GM12891 (cell line): ENCODE results near the gene SLC16A11.

Experiments
- DNase-seq: peaks from one replicate; pipeline ENCODE4 v3.0.0; 2011; ENCODE audit warnings: low spot score; ENCODE audit not compliant: insufficient read length
- FAIRE-seq: peaks from 2 replicates; lab custom pipeline; 2011; peaks lifted over from hg19 to GRCh38; lab: Jason Lieb, UNC
- PAX5 ChIP-seq: IDR thresholded peaks from 2 replicates; pipeline ENCODE4 v1.6.1; 2011; ENCODE audit warnings: low read length, moderate library complexity, mild to moderate bottlenecking; ENCODE audit not compliant: insufficient read depth, severe bottlenecking
- POLR2A ChIP-seq: IDR thresholded peaks from 2 replicates; pipeline ENCODE4 v1.6.1; 2011; ENCODE audit warnings: low read depth, low read length, control low read depth
- POLR2AphosphoS5 ChIP-seq: IDR thresholded peaks from 2 replicates; pipeline ENCODE4 v1.6.1; 2011; ENCODE audit warnings: low read depth, low read length, control low read depth
- POU2F2 ChIP-seq: IDR thresholded peaks from 2 replicates; pipeline ENCODE4 v1.6.1; 2011; ENCODE audit warnings: low read depth, mild to moderate bottlenecking, control low read depth, low read length, moderate library complexity
- SPI1 ChIP-seq: IDR thresholded peaks from 2 replicates; pipeline ENCODE4 v1.6.1; 2011; ENCODE audit warnings: low read depth, low read length, control low read depth
- TAF1 ChIP-seq: IDR thresholded peaks from 2 replicates; pipeline ENCODE4 v1.6.1; 2011; ENCODE audit warnings: low read depth, low read length, control low read depth

Gene SLC16A11

GRCh38 chr17:7019367-7019766 lies 24.5 kb downstream of the SLC16A11 start:
- DNase-seq (no peak), FAIRE-seq (no peak)
- no peak for TF ChIP-seq SPI1

- no peak for FAIRE-seq
- TF ChIP-seq PAX5 (no peak), SPI1 (no peak), POU2F2 (no peak), TAF1 (no peak), POLR2AphosphoS5 (no peak), POLR2A (no peak)
- DNase-seq, result no peak
Measured at GRCh38 chr17:7018331-7018964, 25.4 kb downstream of the SLC16A11 start.

GRCh38 chr17:7017827-7018200 lies 26.1 kb downstream of the SLC16A11 start:
- TF ChIP-seq SPI1, result no peak
- FAIRE-seq (peak; percentile 59), DNase-seq (no peak)

- TF ChIP-seq POLR2A (no peak), POLR2AphosphoS5 (no peak), PAX5 (no peak), POU2F2 (no peak), TAF1 (no peak), SPI1 (no peak)
- no peak for FAIRE-seq
- DNase-seq, result no peak
Measured at GRCh38 chr17:7016886-7017826, 26.7 kb downstream of the SLC16A11 start.

GRCh38 chr17:7016418-7016817 lies 27.5 kb downstream of the SLC16A11 start:
- DNase-seq, result no peak
- no peak for TF ChIP-seq SPI1
- TF ChIP-seq TAF1, result no peak
- TF ChIP-seq POLR2A, result no peak
- TF ChIP-seq POU2F2, result no peak
- no peak for TF ChIP-seq PAX5
- TF ChIP-seq POLR2AphosphoS5, result no peak
- no peak for FAIRE-seq

- DNase-seq (no peak), FAIRE-seq (peak; percentile 87)
- peak; percentile 62; the same call in 1 of the 2 replicates for TF ChIP-seq TAF1
- no peak; the same call in none of the 2 replicates for TF ChIP-seq POU2F2
- TF ChIP-seq SPI1, result no peak
- TF ChIP-seq PAX5, result no peak
- TF ChIP-seq POLR2A, result peak; percentile 91
- peak; percentile 89 for TF ChIP-seq POLR2AphosphoS5
Measured at GRCh38 chr17:7014995-7015958, 28.6 kb downstream of the SLC16A11 start.

GRCh38 chr17:7014261-7014994 lies 29.5 kb downstream of the SLC16A11 start:
- FAIRE-seq (peak; percentile 97), DNase-seq (peak; percentile 93)
- no peak for TF ChIP-seq PAX5
- peak; percentile 67 for TF ChIP-seq POU2F2
- TF ChIP-seq POLR2A, result peak; percentile 93
- TF ChIP-seq SPI1, result peak; percentile 87
- TF ChIP-seq POLR2AphosphoS5, result peak; percentile 95
- peak; percentile 90 for TF ChIP-seq TAF1

GRCh38 chr17:7011942-7012254 lies 32.0 kb downstream of the SLC16A11 start:
- FAIRE-seq, result no peak
- no peak for TF ChIP-seq POLR2AphosphoS5
- TF ChIP-seq SPI1, result no peak
- no peak for TF ChIP-seq POLR2A
- TF ChIP-seq POU2F2, result no peak
- TF ChIP-seq PAX5, result no peak
- no peak for TF ChIP-seq TAF1
- DNase-seq, result no peak

GRCh38 chr17:7011415-7011814 lies 32.5 kb downstream of the SLC16A11 start:
- no peak for FAIRE-seq
- no peak for DNase-seq
- TF ChIP-seq POU2F2, result no peak
- no peak for TF ChIP-seq PAX5
- TF ChIP-seq POLR2AphosphoS5, result no peak
- no peak for TF ChIP-seq POLR2A
- no peak for TF ChIP-seq SPI1
- TF ChIP-seq TAF1, result no peak
